ENCODE results near the gene PDSS2.

The PDSS2 gene

GRCh38 chr6:107108201-107108890 lies 351.0 kb downstream of the PDSS2 start:
- Histone ChIP-seq H3K4ac (ENCODE audit: low read depth, low read length) (no peak overlapping the region), H3K27ac (ENCODE audit: low read depth, low read length) (no peak overlapping the region), H3K14ac (ENCODE audit: low read length) (no peak overlapping the region), H3K4me3 (ENCODE audit: low read depth, low read length) (no peak overlapping the region), H4K91ac (ENCODE audit: low read depth, low read length) (no peak overlapping the region), H4K12ac (ENCODE audit: low read depth, low read length) (no peak overlapping the region), H3K27me3 (ENCODE audit: insufficient read depth, low read length) (no peaks in the 10 kb centered on the region), H2BK12ac (ENCODE audit: low read length) (no peak overlapping the region), H3K9ac (ENCODE audit: low read length) (no peak overlapping the region), H2BK120ac (ENCODE audit: insufficient read depth, low read length, poor library complexity) (no peak overlapping the region), H3K9me3 (ENCODE audit: insufficient read depth, low read depth, low read length) (no peaks in the 10 kb centered on the region), H3K4me1 (ENCODE audit: control insufficient read depth in 1 of 2, insufficient read depth in 2 of 2, low read length in 2 of 2) (peaks cover 2 to 4% of the 10 kb centered on the region in 2 experiments), H4K8ac (ENCODE audit: low read depth, low read length) (no peak overlapping the region), H3K79me1 (ENCODE audit: low read length) (no peaks in the 10 kb centered on the region), H2BK5ac (ENCODE audit: low read depth, low read length, poor library complexity) (no peak overlapping the region), H2AK5ac (ENCODE audit: low read length) (no peak overlapping the region), H3K36me3 (ENCODE audit: control insufficient read depth in 1 of 2, insufficient read depth in 2 of 2, low read length in 2 of 2) (no peaks in the 10 kb centered on the region), H3K79me2 (ENCODE audit: control insufficient read depth, insufficient read depth, low read length, poor library complexity) (no peaks in the 10 kb centered on the region), H3K23ac (ENCODE audit: low read length) (no peak overlapping the region), H3K18ac (ENCODE audit: low read length) (no peak overlapping the region), H3K4me2 (ENCODE audit: low read length) (no peak overlapping the region), H2AFZ (ENCODE audit: insufficient read depth, low read length, poor library complexity) (no peak overlapping the region)
- peak; percentile 80 to 87 for DNase-seq
- WGBS (ENCODE audit: extremely low coverage, insufficient coverage, insufficient read length), result no CpG with 5 or more reads among the region's 17 CpGs

GRCh38 chr6:107107791-107108190 lies 351.6 kb downstream of the PDSS2 start:
- no peak overlapping the region for H4K12ac ChIP-seq (ENCODE audit: low read depth, low read length)
- no peak overlapping the region for H3K4me2 ChIP-seq (ENCODE audit: low read length)
- DNase-seq, result no peak
- H3K9me3 ChIP-seq (ENCODE audit: insufficient read depth, low read depth, low read length), result peaks cover 2% of the 10 kb centered on the region
- H2AK5ac ChIP-seq (ENCODE audit: low read length), result no peak overlapping the region
- no peak overlapping the region for H3K4ac ChIP-seq (ENCODE audit: low read depth, low read length)
- H4K91ac ChIP-seq (ENCODE audit: low read depth, low read length), result no peak overlapping the region
- H3K18ac ChIP-seq (ENCODE audit: low read length), result no peak overlapping the region
- H3K79me1 ChIP-seq (ENCODE audit: low read length), result no peaks in the 10 kb centered on the region
- WGBS (ENCODE audit: extremely low coverage, insufficient coverage, insufficient read length), result no CpG with 5 or more reads among the region's 4 CpGs
- H3K9ac ChIP-seq (ENCODE audit: low read length), result no peak overlapping the region
- H3K14ac ChIP-seq (ENCODE audit: low read length), result no peak overlapping the region
- peaks cover 2 to 8% of the 10 kb centered on the region in 2 experiments for H3K4me1 ChIP-seq (ENCODE audit: control insufficient read depth in 1 of 2, insufficient read depth in 2 of 2, low read length in 2 of 2)
- no peak overlapping the region for H2BK120ac ChIP-seq (ENCODE audit: insufficient read depth, low read length, poor library complexity)
- no peak overlapping the region for H2AFZ ChIP-seq (ENCODE audit: insufficient read depth, low read length, poor library complexity)
- H2BK12ac ChIP-seq (ENCODE audit: low read length), result no peak overlapping the region
- no peaks in the 10 kb centered on the region for H3K27me3 ChIP-seq (ENCODE audit: insufficient read depth, low read length)
- no peak overlapping the region for H3K23ac ChIP-seq (ENCODE audit: low read length)
- no peak overlapping the region for H4K8ac ChIP-seq (ENCODE audit: low read depth, low read length)
- no peaks in the 10 kb centered on the region for H3K36me3 ChIP-seq (ENCODE audit: control insufficient read depth in 1 of 2, insufficient read depth in 2 of 2, low read length in 2 of 2)
- no peak overlapping the region for H3K4me3 ChIP-seq (ENCODE audit: low read depth, low read length)
- no peak overlapping the region for H2BK5ac ChIP-seq (ENCODE audit: low read depth, low read length, poor library complexity)
- no peaks in the 10 kb centered on the region for H3K79me2 ChIP-seq (ENCODE audit: control insufficient read depth, insufficient read depth, low read length, poor library complexity)
- no peak overlapping the region for H3K27ac ChIP-seq (ENCODE audit: low read depth, low read length)

- no peak overlapping the region for H3K4ac ChIP-seq (ENCODE audit: low read depth, low read length)
- no peaks in the 10 kb centered on the region for H3K79me2 ChIP-seq (ENCODE audit: control insufficient read depth, insufficient read depth, low read length, poor library complexity)
- H3K27me3 ChIP-seq (ENCODE audit: insufficient read depth, low read length), result no peaks in the 10 kb centered on the region
- H3K36me3 ChIP-seq (ENCODE audit: control insufficient read depth in 1 of 2, insufficient read depth in 2 of 2, low read length in 2 of 2), result no peaks in the 10 kb centered on the region
- peaks cover 2 to 8% of the 10 kb centered on the region in 2 experiments for H3K4me1 ChIP-seq (ENCODE audit: control insufficient read depth in 1 of 2, insufficient read depth in 2 of 2, low read length in 2 of 2)
- H2BK12ac ChIP-seq (ENCODE audit: low read length), result no peak overlapping the region
- no peak overlapping the region for H3K9ac ChIP-seq (ENCODE audit: low read length)
- H3K9me3 ChIP-seq (ENCODE audit: insufficient read depth, low read depth, low read length), result peaks cover 2% of the 10 kb centered on the region
- no peak overlapping the region for H2AK5ac ChIP-seq (ENCODE audit: low read length)
- H3K4me3 ChIP-seq (ENCODE audit: low read depth, low read length), result no peak overlapping the region
- no peak for DNase-seq
- WGBS (ENCODE audit: extremely low coverage, insufficient coverage, insufficient read length), result no CpG with 5 or more reads among the region's 3 CpGs
- H3K23ac ChIP-seq (ENCODE audit: low read length), result no peak overlapping the region
- H3K79me1 ChIP-seq (ENCODE audit: low read length), result no peaks in the 10 kb centered on the region
- no peak overlapping the region for H2BK120ac ChIP-seq (ENCODE audit: insufficient read depth, low read length, poor library complexity)
- no peak overlapping the region for H3K27ac ChIP-seq (ENCODE audit: low read depth, low read length)
- no peak overlapping the region for H3K14ac ChIP-seq (ENCODE audit: low read length)
- no peak overlapping the region for H4K91ac ChIP-seq (ENCODE audit: low read depth, low read length)
- H2BK5ac ChIP-seq (ENCODE audit: low read depth, low read length, poor library complexity), result no peak overlapping the region
- H4K12ac ChIP-seq (ENCODE audit: low read depth, low read length), result no peak overlapping the region
- H2AFZ ChIP-seq (ENCODE audit: insufficient read depth, low read length, poor library complexity), result no peak overlapping the region
- H3K18ac ChIP-seq (ENCODE audit: low read length), result no peak overlapping the region
- H3K4me2 ChIP-seq (ENCODE audit: low read length), result no peak overlapping the region
- no peak overlapping the region for H4K8ac ChIP-seq (ENCODE audit: low read depth, low read length)
These were observed 353.2 kb downstream of the PDSS2 start for GRCh38 chr6:107106165-107106564.

- H3K27me3 ChIP-seq (ENCODE audit: insufficient read depth, low read length), result no peaks in the 10 kb centered on the region
- no peaks in the 10 kb centered on the region for H3K79me1 ChIP-seq (ENCODE audit: low read length)
- H3K9me3 ChIP-seq (ENCODE audit: insufficient read depth, low read depth, low read length), result peaks cover 2% of the 10 kb centered on the region
- no peaks in the 10 kb centered on the region for H3K36me3 ChIP-seq (ENCODE audit: control insufficient read depth in 1 of 2, insufficient read depth in 2 of 2, low read length in 2 of 2)
- no peak overlapping the region for H2BK5ac ChIP-seq (ENCODE audit: low read depth, low read length, poor library complexity)
- H3K14ac ChIP-seq (ENCODE audit: low read length), result no peak overlapping the region
- H2BK120ac ChIP-seq (ENCODE audit: insufficient read depth, low read length, poor library complexity), result no peak overlapping the region
- no peak overlapping the region for H3K4me3 ChIP-seq (ENCODE audit: low read depth, low read length)
- no peak overlapping the region for H2AK5ac ChIP-seq (ENCODE audit: low read length)
- no peak overlapping the region for H2BK12ac ChIP-seq (ENCODE audit: low read length)
- no peak overlapping the region for H4K12ac ChIP-seq (ENCODE audit: low read depth, low read length)
- WGBS (ENCODE audit: extremely low coverage, insufficient coverage, insufficient read length), result no CpG with 5 or more reads among the region's 7 CpGs
- H3K4me2 ChIP-seq (ENCODE audit: low read length), result no peak overlapping the region
- H3K4me1 ChIP-seq (ENCODE audit: control insufficient read depth in 1 of 2, insufficient read depth in 2 of 2, low read length in 2 of 2), result peaks cover 2 to 8% of the 10 kb centered on the region in 2 experiments
- H4K91ac ChIP-seq (ENCODE audit: low read depth, low read length), result no peak overlapping the region
- H3K18ac ChIP-seq (ENCODE audit: low read length), result no peak overlapping the region
- no peak overlapping the region for H3K4ac ChIP-seq (ENCODE audit: low read depth, low read length)
- no peak overlapping the region for H4K8ac ChIP-seq (ENCODE audit: low read depth, low read length)
- H3K27ac ChIP-seq (ENCODE audit: low read depth, low read length), result no peak overlapping the region
- H3K9ac ChIP-seq (ENCODE audit: low read length), result no peak overlapping the region
- no peak overlapping the region for H3K23ac ChIP-seq (ENCODE audit: low read length)
- no peaks in the 10 kb centered on the region for H3K79me2 ChIP-seq (ENCODE audit: control insufficient read depth, insufficient read depth, low read length, poor library complexity)
- H2AFZ ChIP-seq (ENCODE audit: insufficient read depth, low read length, poor library complexity), result no peak overlapping the region
- no peak for DNase-seq
These were observed 353.8 kb downstream of the PDSS2 start for GRCh38 chr6:107105511-107106116.
